NCI-H82 treated with DMSO at 0.1 percent for 48 hours (cell line): ENCODE data around the gene RCN2.

Experiments
- DNase-seq: peaks from one replicate; lab custom pipeline; 2025; ENCODE audit not compliant: unreplicated experiment; lab: John Stamatoyannopoulos, UW

The RCN2 gene

DNA sequence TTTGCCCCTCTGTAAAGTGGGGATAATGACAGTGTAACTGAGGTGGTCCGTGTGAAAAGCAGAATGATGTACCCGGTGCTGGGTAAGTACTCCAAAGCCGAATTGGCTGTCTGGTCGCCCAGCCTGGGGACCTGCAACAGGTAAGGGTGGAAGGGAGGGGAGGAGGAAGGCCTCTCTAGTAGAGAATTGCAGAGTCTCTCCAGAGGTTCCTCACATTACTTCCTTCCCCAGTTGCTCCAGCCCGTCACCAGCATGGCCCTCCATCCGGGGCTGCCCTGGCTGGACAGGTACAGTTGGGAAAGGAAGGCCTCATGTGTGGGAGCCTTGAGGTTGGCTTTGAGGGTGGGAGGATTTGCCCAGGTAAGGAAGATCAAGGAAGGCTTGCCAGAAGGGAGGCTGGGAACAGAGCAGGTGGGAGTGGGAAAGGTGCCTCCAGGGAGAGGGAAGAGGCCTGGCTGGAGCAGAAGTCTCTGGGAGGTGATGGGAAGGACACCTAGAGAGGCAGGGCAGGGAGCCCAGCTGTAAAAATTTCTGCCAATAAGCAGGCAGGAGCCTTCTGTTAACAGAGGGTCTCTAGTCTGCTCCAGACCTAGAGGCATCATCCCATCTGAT, 61.7 kb downstream of the RCN2 start:
- DNase-seq = no peak

- no peak for DNase-seq
Measured at GRCh38 chr15:76994001-76994400, 62.5 kb downstream of the RCN2 start.

- DNase-seq = no peak
Measured at GRCh38 chr15:76994496-76994895, 62.9 kb downstream of the RCN2 start.

GRCh38 chr15:76994971-76995945, 63.7 kb downstream of the RCN2 start, which contains the start of gene PSTPIP1:
TSS of gene PSTPIP1 (plus strand) at chr15:76995126. CDS start at chr15:76995574, 448 bp downstream.
- no peak for DNase-seq

DNA sequence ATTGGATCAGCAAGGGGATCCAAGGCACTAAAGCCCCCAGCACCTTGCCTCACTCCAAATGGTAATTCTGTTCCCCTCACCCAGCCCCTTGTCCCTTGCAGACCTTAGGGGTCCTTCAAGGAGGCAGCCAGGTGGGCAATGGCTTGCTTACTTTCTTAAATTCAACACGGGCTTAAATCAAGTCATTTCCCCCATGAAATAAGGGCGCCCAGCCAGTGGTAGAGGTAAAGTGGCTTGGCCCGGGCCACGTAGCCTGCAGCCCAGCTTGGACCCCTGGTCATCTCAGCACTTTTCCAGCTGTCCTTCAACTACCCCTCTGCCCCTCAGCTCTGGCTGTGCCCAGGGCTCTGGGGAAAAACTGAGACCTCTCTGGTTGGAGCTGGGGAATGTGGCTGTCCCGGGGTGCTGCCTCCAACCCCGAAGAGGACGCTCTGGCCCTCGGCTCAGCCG, 64.6 kb downstream of the RCN2 start:
- no peak for DNase-seq

GRCh38 chr15:76996526-76997401, 65.2 kb downstream of the RCN2 start:
- no peak for DNase-seq

- DNase-seq = no peak
Measured at GRCh38 chr15:76998663-76999285, 67.2 kb downstream of the RCN2 start.

- no peak for DNase-seq
Measured at GRCh38 chr15:76999996-77000395, 68.4 kb downstream of the RCN2 start.

DNA sequence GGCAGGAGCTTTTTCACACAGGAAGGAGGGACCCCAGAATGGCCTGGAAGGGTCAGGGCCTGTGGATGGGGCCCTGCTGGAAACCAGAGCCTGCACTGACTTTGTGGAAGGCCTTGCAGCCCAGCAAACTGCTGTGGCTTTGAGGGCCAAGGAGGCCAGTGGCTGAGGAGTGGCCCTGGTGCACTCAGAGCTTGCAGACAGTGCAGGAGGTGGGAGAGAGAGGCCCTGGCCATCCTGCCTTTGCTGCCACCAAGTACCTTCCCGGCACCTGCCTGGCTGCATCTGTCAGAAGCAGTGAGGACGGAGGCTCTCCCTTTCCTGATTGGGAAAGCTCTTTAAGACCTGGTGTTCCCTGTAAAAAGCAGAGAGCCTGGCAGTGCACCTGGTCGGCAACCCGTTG, 69.8 kb downstream of the RCN2 start:
- no peak for DNase-seq

GRCh38 chr15:77001966-77002365, 70.4 kb downstream of the RCN2 start:
- DNase-seq = no peak

DNA sequence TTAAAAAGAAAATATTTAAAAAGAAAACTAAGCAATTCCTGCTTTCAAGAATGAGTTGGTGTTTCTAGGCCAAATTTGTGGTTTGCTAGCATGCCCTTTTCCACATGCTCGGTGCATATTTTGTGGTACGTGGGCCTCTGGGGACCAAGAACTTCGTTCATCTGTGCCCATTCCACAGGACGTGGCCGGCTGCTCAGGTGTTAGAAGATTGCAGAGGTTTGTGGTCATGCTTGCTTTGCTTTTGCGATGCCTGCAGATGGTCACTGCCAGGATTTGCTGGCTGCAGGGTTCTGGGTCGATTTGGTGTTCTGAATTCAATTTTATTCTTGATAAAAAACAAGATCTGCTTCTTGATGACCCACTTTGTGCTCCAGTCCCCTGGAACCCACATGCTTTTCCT, 70.9 kb downstream of the RCN2 start:
- no peak for DNase-seq

DNA sequence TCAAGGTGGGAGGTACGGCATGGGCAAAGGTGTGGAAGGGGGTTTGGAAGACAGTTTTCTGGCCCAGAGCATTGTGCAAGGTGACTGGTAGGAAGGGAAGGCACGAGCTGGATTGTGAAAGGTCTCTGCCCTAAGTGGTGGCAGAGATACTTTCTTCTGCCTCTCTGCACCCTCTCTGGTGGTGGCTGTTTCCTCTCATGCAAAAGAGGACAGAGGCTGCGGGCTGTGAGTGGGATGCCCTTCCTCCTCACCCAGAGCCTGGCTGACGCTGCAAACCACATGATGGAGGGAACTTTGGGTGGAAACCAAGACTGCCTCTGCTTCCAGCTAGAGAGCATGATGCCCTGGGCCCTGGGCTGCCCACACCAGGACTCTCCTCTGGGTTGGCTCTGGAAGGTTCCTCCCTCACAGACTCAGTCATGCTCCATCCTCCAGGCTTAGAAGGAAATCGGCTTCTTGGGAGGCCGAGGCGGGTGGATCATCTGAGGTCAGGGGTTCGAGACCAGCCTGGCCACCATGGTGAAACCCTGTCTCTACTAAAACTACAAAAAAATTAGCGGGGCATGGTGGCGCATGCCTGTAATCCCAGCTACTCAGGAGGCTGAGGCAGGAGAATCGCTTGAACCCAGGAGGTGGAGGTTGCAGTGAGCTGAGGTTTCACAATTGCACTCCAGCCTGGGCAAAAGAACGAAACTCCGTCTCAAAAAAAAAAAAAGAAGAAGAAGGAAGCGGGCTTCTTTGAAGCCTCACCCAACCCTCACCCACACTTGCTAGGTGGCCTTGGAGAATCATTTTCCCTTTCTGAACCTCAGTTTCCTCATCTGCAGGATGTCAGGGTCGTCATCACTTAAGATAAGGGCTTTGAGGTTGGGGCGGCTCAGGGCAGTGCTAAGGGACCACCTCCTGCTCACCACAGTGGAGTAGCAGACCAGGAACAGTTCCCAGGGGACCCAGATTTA, 71.7 kb downstream of the RCN2 start:
- no peak for DNase-seq
